ENCODE data around the gene CGNL1.

DNA sequence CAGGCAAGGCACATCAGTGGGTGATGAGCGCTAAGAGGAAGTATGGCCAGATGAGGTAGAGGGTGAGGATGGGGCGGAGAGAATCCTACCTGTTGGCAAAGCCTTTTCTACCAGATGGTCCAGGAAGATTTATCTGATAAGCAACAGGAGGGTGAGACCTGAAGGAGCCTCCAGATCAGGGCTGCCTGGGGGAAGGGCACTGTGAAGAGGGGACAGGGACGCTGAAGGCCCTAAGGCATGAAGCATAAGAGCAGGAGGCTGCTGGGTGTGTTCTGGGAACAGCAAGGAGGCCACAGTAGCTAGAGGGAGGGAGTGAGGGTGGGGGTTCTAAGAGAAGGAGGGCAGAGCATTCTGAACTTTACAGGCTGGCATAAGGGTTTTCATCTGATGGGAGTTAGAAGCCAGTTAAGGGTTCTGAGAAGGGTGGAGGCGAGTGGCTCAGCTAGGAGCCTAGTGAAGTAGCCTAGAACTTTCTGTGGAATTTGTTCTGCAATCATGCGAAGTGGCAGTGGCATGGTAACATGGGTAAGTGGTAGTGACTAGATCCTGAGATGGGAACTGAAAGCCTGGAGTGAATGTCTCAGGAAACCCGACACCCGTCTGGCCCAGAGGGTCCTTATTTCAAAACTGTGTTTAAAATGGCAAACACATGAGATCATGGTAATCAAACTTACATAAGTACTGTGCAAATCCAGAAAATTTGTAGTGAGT lies 29.9 kb downstream of the CGNL1 start:
- no peak for TF ChIP-seq NRF1 (IDR thresholded peaks at IDR 0.05; ENCODE audit: low read depth, low read length)
- TF ChIP-seq, protein P1, sequence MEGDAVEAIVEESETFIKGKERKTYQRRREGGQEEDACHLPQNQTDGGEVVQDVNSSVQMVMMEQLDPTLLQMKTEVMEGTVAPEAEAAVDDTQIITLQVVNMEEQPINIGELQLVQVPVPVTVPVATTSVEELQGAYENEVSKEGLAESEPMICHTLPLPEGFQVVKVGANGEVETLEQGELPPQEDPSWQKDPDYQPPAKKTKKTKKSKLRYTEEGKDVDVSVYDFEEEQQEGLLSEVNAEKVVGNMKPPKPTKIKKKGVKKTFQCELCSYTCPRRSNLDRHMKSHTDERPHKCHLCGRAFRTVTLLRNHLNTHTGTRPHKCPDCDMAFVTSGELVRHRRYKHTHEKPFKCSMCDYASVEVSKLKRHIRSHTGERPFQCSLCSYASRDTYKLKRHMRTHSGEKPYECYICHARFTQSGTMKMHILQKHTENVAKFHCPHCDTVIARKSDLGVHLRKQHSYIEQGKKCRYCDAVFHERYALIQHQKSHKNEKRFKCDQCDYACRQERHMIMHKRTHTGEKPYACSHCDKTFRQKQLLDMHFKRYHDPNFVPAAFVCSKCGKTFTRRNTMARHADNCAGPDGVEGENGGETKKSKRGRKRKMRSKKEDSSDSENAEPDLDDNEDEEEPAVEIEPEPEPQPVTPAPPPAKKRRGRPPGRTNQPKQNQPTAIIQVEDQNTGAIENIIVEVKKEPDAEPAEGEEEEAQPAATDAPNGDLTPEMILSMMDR (IDR thresholded peaks at IDR 0.05) = no peak
- TF ChIP-seq, protein P2, sequence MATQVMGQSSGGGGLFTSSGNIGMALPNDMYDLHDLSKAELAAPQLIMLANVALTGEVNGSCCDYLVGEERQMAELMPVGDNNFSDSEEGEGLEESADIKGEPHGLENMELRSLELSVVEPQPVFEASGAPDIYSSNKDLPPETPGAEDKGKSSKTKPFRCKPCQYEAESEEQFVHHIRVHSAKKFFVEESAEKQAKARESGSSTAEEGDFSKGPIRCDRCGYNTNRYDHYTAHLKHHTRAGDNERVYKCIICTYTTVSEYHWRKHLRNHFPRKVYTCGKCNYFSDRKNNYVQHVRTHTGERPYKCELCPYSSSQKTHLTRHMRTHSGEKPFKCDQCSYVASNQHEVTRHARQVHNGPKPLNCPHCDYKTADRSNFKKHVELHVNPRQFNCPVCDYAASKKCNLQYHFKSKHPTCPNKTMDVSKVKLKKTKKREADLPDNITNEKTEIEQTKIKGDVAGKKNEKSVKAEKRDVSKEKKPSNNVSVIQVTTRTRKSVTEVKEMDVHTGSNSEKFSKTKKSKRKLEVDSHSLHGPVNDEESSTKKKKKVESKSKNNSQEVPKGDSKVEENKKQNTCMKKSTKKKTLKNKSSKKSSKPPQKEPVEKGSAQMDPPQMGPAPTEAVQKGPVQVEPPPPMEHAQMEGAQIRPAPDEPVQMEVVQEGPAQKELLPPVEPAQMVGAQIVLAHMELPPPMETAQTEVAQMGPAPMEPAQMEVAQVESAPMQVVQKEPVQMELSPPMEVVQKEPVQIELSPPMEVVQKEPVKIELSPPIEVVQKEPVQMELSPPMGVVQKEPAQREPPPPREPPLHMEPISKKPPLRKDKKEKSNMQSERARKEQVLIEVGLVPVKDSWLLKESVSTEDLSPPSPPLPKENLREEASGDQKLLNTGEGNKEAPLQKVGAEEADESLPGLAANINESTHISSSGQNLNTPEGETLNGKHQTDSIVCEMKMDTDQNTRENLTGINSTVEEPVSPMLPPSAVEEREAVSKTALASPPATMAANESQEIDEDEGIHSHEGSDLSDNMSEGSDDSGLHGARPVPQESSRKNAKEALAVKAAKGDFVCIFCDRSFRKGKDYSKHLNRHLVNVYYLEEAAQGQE (IDR thresholded peaks at IDR 0.05; ENCODE audit: low read depth, low read length) = no peak
